GM19452 (cell line): ENCODE data around the gene MAN2A2.
"Not testable (repeated sequence)": the region's sequence is repeated elsewhere in the genome, so short reads cannot be mapped to it uniquely, and the experiment has no call there.

ENCODE experiments used
- ATAC-seq: cut with Tn5 transposase; IDR thresholded peaks from one replicate; pipeline ENCODE4 v1.9.1; 2021; ENCODE audit not compliant: unreplicated experiment

Gene MAN2A2

GRCh38 chr15:90917569-90917968 is 14.5 kb downstream of the MAN2A2 start:
- no peak for ATAC-seq

- ATAC-seq, result no peak
These were observed 15.1 kb downstream of the MAN2A2 start for GRCh38 chr15:90918034-90918788.

- ATAC-seq, result no peak
These were observed 15.7 kb downstream of the MAN2A2 start for GRCh38 chr15:90918835-90919234.

GRCh38 chr15:90921887-90922286 is 18.8 kb downstream of the MAN2A2 start:
- no peak for ATAC-seq

GRCh38 chr15:90922712-90923322 is 19.7 kb downstream of the MAN2A2 start:
- ATAC-seq, result peak; percentile 85

GRCh38 chr15:90924375-90924774 is 21.3 kb downstream of the MAN2A2 start:
- no peak for ATAC-seq

GRCh38 chr15:90926766-90927165 is 23.7 kb downstream of the MAN2A2 start:
- not testable (repeated sequence) for ATAC-seq

- not testable (repeated sequence) for ATAC-seq
These were observed 25.0 kb downstream of the MAN2A2 start for GRCh38 chr15:90928106-90928505.

GRCh38 chr15:90929246-90930019 is 26.3 kb downstream of the MAN2A2 start:
- no peak for ATAC-seq

- no peak for ATAC-seq
These were observed 27.9 kb downstream of the MAN2A2 start for GRCh38 chr15:90930861-90931574.

- ATAC-seq, result no peak
These were observed 28.4 kb downstream of the MAN2A2 start for GRCh38 chr15:90931575-90931827.

GRCh38 chr15:90931828-90932659 is 28.9 kb downstream of the MAN2A2 start, which contains the start of gene HDDC3:
HDDC3 (minus strand) TSS chr15:90932549; CDS start chr15:90932540, 9 bp downstream.
- ATAC-seq, result peak; percentile 45

GRCh38 chr15:90932660-90932991 is 29.5 kb downstream of the MAN2A2 start:
- no peak for ATAC-seq

GRCh38 chr15:90933301-90933700 is 30.2 kb downstream of the MAN2A2 start:
- no peak for ATAC-seq

GRCh38 chr15:90934256-90934948 is 31.3 kb downstream of the MAN2A2 start:
- peak; percentile 37 for ATAC-seq

- peak; percentile 53 for ATAC-seq
These were observed 32.0 kb downstream of the MAN2A2 start, which contains the start of gene UNC45A for GRCh38 chr15:90934949-90935751. UNC45A (plus strand) TSS chr15:90935285; CDS start chr15:90935325, 40 bp downstream.

GRCh38 chr15:90936823-90937222 is 33.7 kb downstream of the MAN2A2 start:
- ATAC-seq, result no peak

- no peak for ATAC-seq
These were observed 35.2 kb downstream of the MAN2A2 start for GRCh38 chr15:90938261-90938660.

GRCh38 chr15:90939756-90940155 is 36.7 kb downstream of the MAN2A2 start:
- ATAC-seq, result no peak
